HEK293 (cell line): Measurements from ENCODE around the gene TMEM60.

Experiments
- ZFP37 ChIP-seq: fragments of 450-650 bp; formaldehyde crosslinking; IDR thresholded peaks from 2 replicates; pipeline ENCODE4 v1.5.1; 2016; ENCODE audit warnings: missing biosample characterization, missing genetic modification characterization
- ZNF266 ChIP-seq: fragments of 450-650 bp; formaldehyde crosslinking; IDR thresholded peaks from 2 replicates; pipeline ENCODE4 v1.5.1; 2016; ENCODE audit warnings: missing biosample characterization, missing genetic modification characterization, low read depth
- ZNF335 ChIP-seq: fragments of 450-650 bp; formaldehyde crosslinking; conservative IDR thresholded peaks from 2 replicates; pipeline ENCODE4 v1.5.1; 2016; ENCODE audit warnings: missing biosample characterization, missing genetic modification characterization
- ZNF626 ChIP-seq: fragments of 450-650 bp; sonication (Bioruptor Pico); formaldehyde crosslinking; IDR thresholded peaks from 2 replicates; pipeline ENCODE4 v1.5.1; 2018; ENCODE audit warnings: missing biosample characterization, missing genetic modification characterization, inconsistent platforms
- TF ChIP-seq, protein P1 (sequence below): fragments of 450-650 bp; formaldehyde crosslinking; IDR thresholded peaks from 2 replicates; pipeline ENCODE4 v1.5.1; 2016; ENCODE audit warnings: missing biosample characterization, missing genetic modification characterization

DNA sequence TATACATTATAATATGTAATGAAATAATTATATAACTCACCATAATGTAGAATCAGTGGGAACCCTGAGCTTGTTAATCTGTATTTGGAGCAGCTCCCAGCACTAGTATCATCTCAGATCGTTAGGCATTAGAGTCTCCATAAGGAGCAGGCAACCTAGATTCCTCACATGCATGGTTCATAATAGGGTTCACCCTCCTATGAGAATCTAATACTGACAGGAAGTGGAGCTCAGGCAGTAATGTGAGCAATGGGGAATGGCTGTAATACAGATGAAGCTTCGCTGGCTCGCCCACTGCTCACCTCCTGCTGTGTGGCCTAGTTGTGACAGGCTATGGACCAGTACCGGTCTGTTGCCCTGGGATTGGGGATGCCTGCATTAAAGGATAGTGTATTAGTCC lies 52.5 kb downstream of the TMEM60 start:
- TF ChIP-seq, protein P1, sequence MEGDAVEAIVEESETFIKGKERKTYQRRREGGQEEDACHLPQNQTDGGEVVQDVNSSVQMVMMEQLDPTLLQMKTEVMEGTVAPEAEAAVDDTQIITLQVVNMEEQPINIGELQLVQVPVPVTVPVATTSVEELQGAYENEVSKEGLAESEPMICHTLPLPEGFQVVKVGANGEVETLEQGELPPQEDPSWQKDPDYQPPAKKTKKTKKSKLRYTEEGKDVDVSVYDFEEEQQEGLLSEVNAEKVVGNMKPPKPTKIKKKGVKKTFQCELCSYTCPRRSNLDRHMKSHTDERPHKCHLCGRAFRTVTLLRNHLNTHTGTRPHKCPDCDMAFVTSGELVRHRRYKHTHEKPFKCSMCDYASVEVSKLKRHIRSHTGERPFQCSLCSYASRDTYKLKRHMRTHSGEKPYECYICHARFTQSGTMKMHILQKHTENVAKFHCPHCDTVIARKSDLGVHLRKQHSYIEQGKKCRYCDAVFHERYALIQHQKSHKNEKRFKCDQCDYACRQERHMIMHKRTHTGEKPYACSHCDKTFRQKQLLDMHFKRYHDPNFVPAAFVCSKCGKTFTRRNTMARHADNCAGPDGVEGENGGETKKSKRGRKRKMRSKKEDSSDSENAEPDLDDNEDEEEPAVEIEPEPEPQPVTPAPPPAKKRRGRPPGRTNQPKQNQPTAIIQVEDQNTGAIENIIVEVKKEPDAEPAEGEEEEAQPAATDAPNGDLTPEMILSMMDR = no peak
- TF ChIP-seq ZNF266 (tag by site-specific recombination) = no peak
- no peak for TF ChIP-seq ZFP37 (tag by site-specific recombination)
- no peak for TF ChIP-seq ZNF626 (tag by site-specific recombination)
- no peak for TF ChIP-seq ZNF335 (tag by site-specific recombination)
